K562 (cell line): ENCODE measurements around the gene METTL23. TPM values are rescaled to one million over a fixed set of nuclear protein-coding genes. Genes with fewer than 3 reads are reported as not detected.
"Not testable (repeated sequence)": the region's sequence is repeated elsewhere in the genome, so short reads cannot be mapped to it uniquely, and the experiment has no call there.

ENCODE experiments used
- ATAC-seq: fragments of 200-7000 bp; cut with Tn5 transposase; 3 replicates; pipeline ENCODE4 v1.9.1; 2020; ENCODE audit warnings: moderate library complexity
- BruUV-seq: library from RNA; stranded (reverse); fragments of 400-500 nt; replicated peaks from 2 replicates; lab custom pipeline; 2021; lab: Mats Ljungman, UMichigan
- CTCF ChIA-PET: fragments of 300-600 bp; formaldehyde crosslinking; extraction: SDS; loops from one replicate; lab custom pipeline; 2021; ENCODE audit warnings: low intra/inter-chr PET ratio; lab: Yijun Ruan, JAX
- POLR2A ChIA-PET: fragments of 300-600, 350-650 bp; sonication (Branson Sonifier 250); formaldehyde crosslinking; extraction: SDS; loops from one replicate; lab custom pipeline; 2021; ENCODE audit warnings: antibody characterized with exemption, inconsistent platforms; lab: Yijun Ruan, JAX
- DNase-seq, 4 experiments: peaks; one replicate each; pipeline versions ENCODE4 v3.0.0 to v3.0.0-alpha.2; 2011 to 2018; ENCODE audit warnings: low spot score in 3 of 4, mixed read lengths in 3 of 4; ENCODE audit errors: extremely low read depth in 1 of 4
- FAIRE-seq: peaks from 2 replicates; lab custom pipeline; 2011; peaks lifted over from hg19 to GRCh38; lab: Jason Lieb, UNC
- H2AFZ ChIP-seq: 2 replicates; pipeline ENCODE4 v1.6.0; 2011; ENCODE audit warnings: low read depth, low read length, control low read depth, inconsistent platforms
- H3K27ac ChIP-seq: fragments of 200-600 bp; 3 replicates; pipeline ENCODE4 v1.8.0; 2011; ENCODE audit warnings: low read depth, mild to moderate bottlenecking, control low read depth, inconsistent platforms, low read length, moderate library complexity, mixed read lengths; ENCODE audit errors: extremely low read depth
- H3K27me3 ChIP-seq, 2 experiments: fragments of 300-600 bp in 1 of 2; 2 replicates in 1 of 2; 3 replicates in 1 of 2; pipeline versions ENCODE4 v1.6.0 to v1.8.0; 2011; ENCODE audit warnings: inconsistent platforms in 2 of 2, low read length in 2 of 2, mild to moderate bottlenecking in 1 of 2, mixed read lengths in 1 of 2, moderate library complexity in 1 of 2; ENCODE audit not compliant: control insufficient read depth in 2 of 2, insufficient read depth in 2 of 2
- H3K36me3 ChIP-seq: fragments of 300-600 bp; 3 replicates; pipeline ENCODE4 v1.8.0; 2011; ENCODE audit warnings: mild to moderate bottlenecking, low read length, inconsistent platforms; ENCODE audit not compliant: control insufficient read depth, insufficient read depth
- H3K4me1 ChIP-seq, 2 experiments: fragments of 200-600 bp in 1 of 2; replicated peaks in 1 of 2; 2 replicates in 1 of 2; 3 replicates in 1 of 2; pipeline versions ENCODE4 v1.5.1 to v1.8.0; 2011; ENCODE audit warnings: inconsistent platforms in 2 of 2, low read length in 2 of 2, mild to moderate bottlenecking in 1 of 2, mixed read lengths in 1 of 2, moderate library complexity in 1 of 2; ENCODE audit not compliant: control insufficient read depth in 2 of 2, insufficient read depth in 2 of 2
- H3K4me2 ChIP-seq: 2 replicates; pipeline ENCODE4 v1.6.1; 2011; ENCODE audit warnings: low read length, control low read depth, inconsistent platforms, mixed read lengths; ENCODE audit not compliant: insufficient read depth
- H3K4me3 ChIP-seq: fragments of 200-600 bp; sonication (generic), shearing (Covaris generic); 2 replicates; pipeline ENCODE4 v1.5.1; 2016; ENCODE audit warnings: control low read depth, inconsistent platforms
- H3K79me2 ChIP-seq: fragments of 200-600 bp; 3 replicates; pipeline ENCODE4 v1.8.0; 2011; ENCODE audit warnings: low read length, inconsistent platforms; ENCODE audit not compliant: control insufficient read depth, insufficient read depth
- H3K9ac ChIP-seq, 2 experiments: 2 replicates each; pipeline versions ENCODE4 v1.6.0 to v1.6.1; 2011; ENCODE audit warnings: low read depth in 2 of 2, low read length in 2 of 2, control low read depth in 1 of 2, inconsistent platforms in 1 of 2, mild to moderate bottlenecking in 1 of 2, mixed read lengths in 1 of 2; ENCODE audit not compliant: insufficient read depth in 1 of 2
- H3K9me1 ChIP-seq: one replicate; pipeline ENCODE4 v1.6.0; 2011; ENCODE audit warnings: inconsistent platforms, mild to moderate bottlenecking, low read length, moderate library complexity; ENCODE audit not compliant: control insufficient read depth, insufficient read depth
- H3K9me3 ChIP-seq: replicated peaks from 2 replicates; pipeline ENCODE4 v1.5.1; 2011; ENCODE audit warnings: low read depth, low read length, inconsistent platforms; ENCODE audit not compliant: control insufficient read depth, insufficient read depth
- H4K20me1 ChIP-seq: replicated peaks from 2 replicates; pipeline ENCODE4 v1.6.1; 2011; ENCODE audit warnings: low read length, inconsistent platforms, mixed read lengths; ENCODE audit not compliant: control insufficient read depth, insufficient read depth
- CHD1 ChIP-seq: fragments of 200-600 bp; sonication (generic); IDR thresholded peaks from one replicate; pipeline ENCODE4 v1.6.1; 2012; ENCODE audit warnings: mild to moderate bottlenecking, moderate library complexity, low read length, inconsistent platforms
- CXXC5 ChIP-seq: fragments of 250-450 bp; sonication (Bioruptor Pico); IDR thresholded peaks from 2 replicates; pipeline ENCODE4 v1.8.0; 2022; ENCODE audit warnings: inconsistent platforms, mild to moderate bottlenecking, moderate library complexity
- GABPA ChIP-seq: fragments of 200-800 bp; sonication (Bioruptor generic); conservative IDR thresholded peaks from 2 replicates; pipeline ENCODE4 v1.6.1; 2016; ENCODE audit warnings: low read depth, missing genetic modification characterization, missing compliant biosample characterization
- MNT ChIP-seq, 2 experiments: fragments of 450-650 bp; conservative IDR thresholded peaks; 2 replicates each; pipeline ENCODE4 v1.6.1; 2017; ENCODE audit warnings: mild to moderate bottlenecking in 2 of 2, moderate library complexity in 2 of 2
- PHF8 ChIP-seq: fragments of 200-600 bp; sonication (generic); IDR thresholded peaks from 2 replicates; pipeline ENCODE4 v1.6.1; 2012; ENCODE audit warnings: mixed run types, mild to moderate bottlenecking, inconsistent platforms, low read length, moderate library complexity, borderline replicate concordance
- POLR2G ChIP-seq: fragments of 200-400 bp; formaldehyde crosslinking; IDR thresholded peaks from 2 replicates; pipeline ENCODE4 v1.6.1; 2017; ENCODE audit warnings: low read depth, mild to moderate bottlenecking, antibody characterized with exemption, low read length, moderate library complexity
- RBBP5 ChIP-seq: fragments of 200-600 bp; sonication (generic); IDR thresholded peaks from 2 replicates; pipeline ENCODE4 v1.6.1; 2012; ENCODE audit warnings: borderline replicate concordance, mild to moderate bottlenecking, low read length, control low read depth, inconsistent platforms; ENCODE audit not compliant: insufficient read depth, poor library complexity, severe bottlenecking
- SMAD4 ChIP-seq: fragments of 250-450 bp; sonication (Bioruptor Pico); conservative IDR thresholded peaks from 2 replicates; pipeline ENCODE4 v1.8.0; 2021; ENCODE audit warnings: inconsistent platforms, mild to moderate bottlenecking, moderate library complexity
- ZFX ChIP-seq: sonication (generic); formaldehyde crosslinking; IDR thresholded peaks from 2 replicates; pipeline ENCODE4 v1.8.0; 2022; ENCODE audit warnings: mild to moderate bottlenecking, missing genetic modification reagents, moderate library complexity
- WGBS: fragments of 100-300 bp; shearing (Covaris generic); methylation state at CpG from one replicate; pipeline ENCODE4 v1.1.6; 2016; ENCODE audit warnings: low coverage, mixed read lengths; ENCODE audit not compliant: insufficient coverage; ENCODE audit errors: missing lambda C conversion rate; 5-methylcytosine and 5-hydroxymethylcytosine counted together
- in situ Hi-C: fragments of 300-500 bp; cut with MboI; formaldehyde crosslinking; loops from 4 replicates; pipeline ENCODE4 v1.15.0; 2018; ENCODE audit warnings: inconsistent platforms, mixed read lengths
- intact Hi-C: fragments of 100-400 bp; cut with micrococcal nuclease; formaldehyde crosslinking; loops from 2 replicates; pipeline ENCODE4 v1.14.2; 2022
- polyA plus RNA-seq, 8 experiments: library from polyadenylated mRNA; depleted of rRNA in 4 of 8; stranded (reverse) in 5 of 8; unstranded in 3 of 8; fragments of >200 nt; fragmentation: Nextera tagmentation in 2 of 8; fragmentation: Illumina TruSeq in 1 of 8; extraction: Ambion mirVana in 2 of 8; extraction: Trizol in 1 of 8; gene quantifications; 2 replicates each; pipeline versions ENCODE4 v1.2.1 to v1.2.3, GENCODE V29; 2011 to 2014; ENCODE audit warnings: inconsistent platforms in 1 of 8, missing spikeins in 1 of 8
- total RNA-seq, 7 experiments: library from RNA; depleted of rRNA in 6 of 7; stranded (reverse); fragments of >200 nt in 6 of 7; fragmentation: Illumina TruSeq in 2 of 7; extraction: Trizol in 2 of 7; gene quantifications; 2 replicates each; pipeline versions ENCODE4 v1.2.1 to v1.2.3, GENCODE V29; 2011 to 2021; ENCODE audit warnings: low replicate concordance in 1 of 7

The METTL23 gene
- total and polyA plus RNA-seq, 9 of the 15 experiments (the other 6 are each of a cell fraction or from before 2014, with no cell fraction given): 29.4 to 67.3 (median 41.6) TPM

GRCh38 chr17:76709951-76710862 lies 16.4 kb upstream of the METTL23 start:
- intact Hi-C loops, H3K27ac ChIP-seq, H3K79me2 ChIP-seq, H3K27me3 ChIP-seq, H4K20me1 ChIP-seq, H3K9me1 ChIP-seq, BruUV-seq, H3K9me3 ChIP-seq, in situ Hi-C loops, CTCF ChIA-PET: not testable (repeated sequence)
- peaks cover 23% of the 10 kb centered on the region for H3K36me3 ChIP-seq
- peak overlapping the region; percentile 76 for H3K4me2 ChIP-seq
- DNase-seq (peak in 2 of 4 experiments; percentile 56 to 59), ATAC-seq (peak; percentile 13), FAIRE-seq (peak; percentile 32)
- H2AFZ ChIP-seq: peak overlapping the region; percentile 73
- H3K4me1 ChIP-seq: peaks cover 28 to 35% of the 10 kb centered on the region in 2 experiments; a peak in 4 of 5 replicates
- H3K4me3 ChIP-seq: peak overlapping the region; percentile 42
- peak overlapping the region; percentile 53 to 89; a peak in 3 of 4 replicates for H3K9ac ChIP-seq
- WGBS: 14% methylated on average over 35 of the region's 79 CpGs
- POLR2A ChIA-PET: interaction anchor here (0.6 to 5.2 kb wide), 8 partner anchors 11 to 407 kb away, joined by 3 to 35 read pairs (median 6); partner anchors contain the start of genes JMJD6 and METTL23
- peak; percentile 44; the same call in 1 of the 2 replicates for TF ChIP-seq CXXC5 (CRISPR knock-in tag)
- peak; percentile 30; the same call in 1 of the 2 replicates for TF ChIP-seq POLR2G
- TF ChIP-seq CHD1: peak; percentile 36
- TF ChIP-seq SMAD4: 0 out of 2 replicates have a peak, but pooled peaks have one; percentile 40
- 0 out of 2 replicates have a peak, but pooled peaks have one; percentile 19 for TF ChIP-seq GABPA (tag)
- TF ChIP-seq ZFX: peak; percentile 39; the same call in 1 of the 2 replicates
- peak; percentile 7 for TF ChIP-seq RBBP5
- TF ChIP-seq PHF8: peak; percentile 25; the same call in 1 of the 2 replicates
- TF ChIP-seq MNT (conservative IDR thresholded peaks at IDR 0.05): peak in 1 of 2 experiments; percentile 35; a peak in 1 of 4 replicates
